Naive thymus-derived CD8-positive, alpha-beta T cell (primary cell): ENCODE data around the gene ZNF783. TPM values are rescaled to one million over a fixed set of nuclear protein-coding genes. Genes with fewer than 3 reads are reported as not detected.
"Not testable (repeated sequence)": the region's sequence is repeated elsewhere in the genome, so short reads cannot be mapped to it uniquely, and the experiment has no call there.

Source experiments
- ATAC-seq, 2 donors: fragments of 150-1000 bp; cut with Tn5 transposase in 1 of 2; sonication (Bioruptor Pico), chemical (Tn5 transposase) in 1 of 2; 1 replicate in 1 of 2; 2 replicates in 1 of 2; pipeline ENCODE4 v1.10.0; 2021; ENCODE audit warnings: mild to moderate bottlenecking in 2 of 2, moderate library complexity in 2 of 2
- POLR2A ChIA-PET: fragments of 350-600 bp; sonication (Branson Sonifier 250); formaldehyde crosslinking; loops from one replicate; lab custom pipeline; 2021; ENCODE audit warnings: antibody characterized with exemption; lab: Charles Lee
- DNase-seq, 10 donors: peaks; one replicate each; pipeline versions ENCODE4 v3.0.0 to v3.0.0-alpha.2; 2020 to 2022
- H3K27ac Mint-ChIP-seq, 10 donors: one replicate each; pipeline ENCODE4 v1.8.0; 2020 to 2022; ENCODE audit warnings: mild to moderate bottlenecking in 10 of 10, mixed read lengths in 10 of 10, moderate library complexity in 4 of 10, inconsistent platforms in 1 of 10
- H3K27me3 Mint-ChIP-seq, 5 donors: one replicate each; pipeline ENCODE4 v1.8.0; 2021 to 2022; ENCODE audit warnings: mixed read lengths in 5 of 5
- H3K36me3 Mint-ChIP-seq, 3 donors: one replicate each; pipeline ENCODE4 v1.8.0; 2020 to 2022; ENCODE audit warnings: mixed read lengths in 3 of 3, mild to moderate bottlenecking in 2 of 3, inconsistent platforms in 1 of 3
- H3K4me1 Mint-ChIP-seq, 4 donors: one replicate each; pipeline ENCODE4 v1.8.0; 2021 to 2022; ENCODE audit warnings: mixed read lengths in 4 of 4
- H3K4me3 Mint-ChIP-seq, 10 donors: one replicate each; pipeline ENCODE4 v1.8.0; 2020 to 2022; ENCODE audit warnings: mild to moderate bottlenecking in 10 of 10, mixed read lengths in 10 of 10, moderate library complexity in 6 of 10, inconsistent platforms in 1 of 10
- H3K9me3 Mint-ChIP-seq, 9 donors: one replicate each; pipeline ENCODE4 v1.8.0; 2020 to 2022; ENCODE audit warnings: mixed read lengths in 9 of 9, mild to moderate bottlenecking in 3 of 9, inconsistent platforms in 1 of 9, moderate library complexity in 1 of 9
- polyA plus RNA-seq, 3 donors: library from polyadenylated mRNA; unstranded; fragments of 300-500 nt; fragmentation: Illumina TruSeq; gene quantifications; one replicate each; pipeline ENCODE4 v1.2.3, GENCODE V29; 2021
- total RNA-seq, 8 experiments: library from RNA in 2 of 8; stranded (reverse) in 2 of 8; gene quantifications; one replicate each; pipeline ENCODE4 v1.2.3 and lab custom pipeline; 2021 to 2026

The ZNF783 gene
- total and polyA plus RNA-seq, 5 experiments from 2014 or later: 3.6 to 46.0 (median 9.0) TPM

DNA sequence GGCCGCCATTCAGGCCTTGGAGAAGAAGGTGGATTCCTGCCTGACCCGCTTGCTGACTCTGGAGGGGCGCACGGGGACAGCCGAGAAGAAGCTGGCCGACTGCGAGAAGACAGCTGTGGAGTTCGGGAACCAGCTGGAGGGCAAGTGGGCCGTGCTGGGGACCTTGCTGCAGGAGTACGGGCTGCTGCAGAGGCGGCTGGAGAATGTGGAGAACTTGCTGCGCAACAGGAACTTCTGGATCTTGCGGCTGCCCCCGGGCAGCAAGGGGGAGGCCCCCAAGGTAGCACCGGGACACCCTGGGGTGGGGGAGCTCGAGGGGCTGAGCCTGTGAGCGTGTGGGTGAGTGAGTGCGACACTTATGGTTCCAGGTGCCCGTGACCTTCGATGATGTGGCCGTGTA, 4.5 kb downstream of the ZNF783 start:
- ATAC-seq (no peak), DNase-seq (no peak)
- H3K4me1 Mint-ChIP-seq: peaks cover 21 to 37% (median 28%) of the 10 kb centered on the region in 4 donors
- H3K9me3 Mint-ChIP-seq: no peaks in the 10 kb centered on the region
- no peak overlapping the region for H3K4me3 Mint-ChIP-seq
- no peaks in the 10 kb centered on the region for H3K27me3 Mint-ChIP-seq
- POLR2A ChIA-PET: interaction anchor here (1.6 kb wide), 1 partner anchor 19 kb away, joined by 8 read pairs; no protein-coding TSS in a partner anchor
- H3K27ac Mint-ChIP-seq: no peak overlapping the region
- H3K36me3 Mint-ChIP-seq: peaks cover 7 to 66% (median 18%) of the 10 kb centered on the region in 3 donors

DNA sequence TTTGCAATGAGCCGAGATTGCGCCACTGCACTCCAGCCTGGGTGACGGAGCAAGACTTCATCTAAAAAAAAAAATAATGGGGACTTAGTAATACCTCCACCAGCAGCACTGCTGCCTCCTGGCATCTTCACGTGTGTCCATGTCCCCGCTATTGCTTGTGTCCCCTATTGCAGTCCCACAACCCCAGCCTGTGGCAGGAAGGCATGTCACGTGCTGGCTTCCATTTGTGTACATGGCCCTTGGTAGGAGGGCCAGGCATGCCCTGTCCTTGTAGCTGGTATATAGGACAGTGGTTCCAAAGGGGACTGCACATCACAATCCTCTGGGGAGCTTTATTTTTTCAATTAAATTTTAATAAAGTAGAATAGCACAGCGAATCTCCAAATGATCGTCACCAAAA, 5.7 kb downstream of the ZNF783 start:
- Mint-ChIP-seq H3K36me3 (peaks cover 7 to 73% (median 18%) of the 10 kb centered on the region in 3 donors), H3K27me3 (no peaks in the 10 kb centered on the region), H3K4me1 (peaks cover 20 to 30% (median 25%) of the 10 kb centered on the region in 4 donors), H3K27ac (peak overlapping the region in 1 of 10 donors; percentile 4), H3K4me3 (no peak overlapping the region), H3K9me3 (no peaks in the 10 kb centered on the region)
- DNase-seq (no peak), ATAC-seq (no peak)
- POLR2A ChIA-PET: no interaction called here

- Mint-ChIP-seq H3K27ac (peak overlapping the region in 2 of 10 donors; percentile 1 to 23), H3K36me3 (peaks cover 4 to 80% (median 27%) of the 10 kb centered on the region in 3 donors)
- H3K9me3 Mint-ChIP-seq, H3K4me3 Mint-ChIP-seq, POLR2A ChIA-PET, H3K27me3 Mint-ChIP-seq, DNase-seq, H3K4me1 Mint-ChIP-seq, ATAC-seq: not testable (repeated sequence)
These were observed 12.4 kb downstream of the ZNF783 start for GRCh38 chr7:149274424-149274823.

DNA sequence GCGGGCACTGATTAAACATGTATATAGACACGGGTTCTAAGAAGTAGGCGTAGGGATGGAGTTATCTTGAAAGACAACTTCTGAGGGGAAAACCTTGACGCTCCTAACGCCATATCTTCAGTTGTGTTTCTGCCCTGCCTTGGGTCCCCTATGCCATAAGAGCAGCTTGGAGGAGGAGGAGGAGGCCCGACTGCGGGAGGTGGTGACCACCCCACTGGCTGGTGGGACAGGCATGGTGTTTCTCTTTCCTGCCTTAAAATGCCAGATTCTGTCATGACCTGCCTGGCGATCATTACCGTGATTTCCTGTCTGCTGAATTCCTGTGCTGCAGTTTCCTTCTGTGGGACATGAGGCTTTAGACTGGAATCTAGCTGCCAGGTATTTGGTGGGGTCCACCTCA, 15.9 kb downstream of the ZNF783 start:
- H3K27me3 Mint-ChIP-seq: no peaks in the 10 kb centered on the region
- DNase-seq: no peak
- H3K9me3 Mint-ChIP-seq: no peaks in the 10 kb centered on the region
- ATAC-seq: no peak
- peaks cover 4 to 72% (median 21%) of the 10 kb centered on the region in 3 donors for H3K36me3 Mint-ChIP-seq
- POLR2A ChIA-PET: interaction anchor here (1.0 kb wide), 1 partner anchor 16 kb away, joined by 6 read pairs; the partner anchor contains the start of gene ZNF783
- H3K4me3 Mint-ChIP-seq: no peak overlapping the region
- peaks cover 3 to 12% (median 5%) of the 10 kb centered on the region in 4 donors for H3K4me1 Mint-ChIP-seq
- H3K27ac Mint-ChIP-seq: peak overlapping the region in 2 of 10 donors; percentile 4 to 9

DNA sequence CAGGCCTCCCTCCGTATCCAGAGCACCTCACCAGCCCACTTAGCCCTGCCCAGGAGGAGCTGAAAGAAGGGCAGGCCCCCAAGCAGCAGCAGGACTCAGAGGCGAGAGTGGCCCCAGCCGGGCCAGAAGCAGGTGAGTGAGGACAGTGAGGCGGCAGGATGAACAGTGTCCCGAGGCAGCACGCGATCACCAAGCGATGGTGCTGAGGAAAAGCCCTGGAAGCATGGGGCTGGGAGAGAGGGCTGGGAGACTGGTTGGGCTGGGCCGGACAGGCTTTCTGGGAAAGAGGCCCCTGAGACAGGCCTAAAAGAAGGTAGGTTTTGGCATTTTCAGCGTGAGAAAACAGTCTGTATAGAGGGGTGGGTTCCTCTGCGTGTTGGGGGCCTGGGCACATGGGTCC, 16.4 kb downstream of the ZNF783 start:
- Mint-ChIP-seq H3K27me3 (no peaks in the 10 kb centered on the region), H3K4me1 (peaks cover 0 to 9% (median 4%) of the 10 kb centered on the region in 4 donors), H3K27ac (peak overlapping the region in 2 of 10 donors; percentile 9 to 55), H3K36me3 (peaks cover 4 to 69% (median 20%) of the 10 kb centered on the region in 3 donors), H3K4me3 (no peak overlapping the region), H3K9me3 (no peaks in the 10 kb centered on the region)
- POLR2A ChIA-PET: interaction anchor here (1.0 kb wide), 1 partner anchor 17 kb away, joined by 6 read pairs; the partner anchor contains the start of gene ZNF783
- ATAC-seq: no peak
- DNase-seq: no peak

DNA sequence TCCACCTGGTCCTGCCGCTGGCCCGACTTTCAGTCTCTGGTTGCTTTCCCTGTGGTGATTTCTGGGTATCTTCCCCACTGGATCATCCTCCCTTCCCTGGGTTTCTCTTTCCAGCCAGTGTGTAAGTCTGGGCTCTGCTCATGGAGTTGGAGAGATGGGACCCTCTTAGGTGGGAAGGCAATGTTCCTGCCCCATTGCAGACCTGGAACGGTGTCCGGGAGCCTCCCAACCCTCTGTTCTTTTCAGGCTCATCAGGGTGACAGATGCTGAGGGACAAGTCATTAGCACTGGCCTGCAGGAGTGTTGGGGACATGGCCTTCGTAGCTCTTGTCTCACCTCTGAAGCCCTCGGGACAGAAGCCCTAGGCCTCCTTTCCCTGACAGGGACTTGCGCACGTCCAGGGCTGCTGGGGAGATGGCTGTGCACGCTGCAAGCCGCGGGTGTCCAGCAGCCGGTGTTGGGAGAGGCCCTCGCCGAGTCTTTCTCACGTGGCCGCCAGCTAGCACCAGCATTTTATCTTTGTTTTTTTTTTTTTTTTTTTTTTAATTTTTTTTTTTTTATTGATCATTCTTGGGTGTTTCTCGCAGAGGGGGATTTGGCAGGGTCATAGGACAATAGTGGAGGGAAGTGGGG, 17.2 kb downstream of the ZNF783 start:
- DNase-seq: no peak
- H3K9me3 Mint-ChIP-seq: no peaks in the 10 kb centered on the region
- POLR2A ChIA-PET: no interaction called here
- H3K36me3 Mint-ChIP-seq: peaks cover 4 to 62% (median 16%) of the 10 kb centered on the region in 3 donors
- no peak overlapping the region for H3K4me3 Mint-ChIP-seq
- H3K27me3 Mint-ChIP-seq: no peaks in the 10 kb centered on the region
- no peak for ATAC-seq
- peaks cover 2 to 17% (median 7%) of the 10 kb centered on the region in 4 donors for H3K4me1 Mint-ChIP-seq
- H3K27ac Mint-ChIP-seq: no peak overlapping the region

GRCh38 chr7:149280151-149280550, 18.2 kb downstream of the ZNF783 start:
- peaks cover 4 to 54% (median 10%) of the 10 kb centered on the region in 3 donors for H3K36me3 Mint-ChIP-seq

DNA sequence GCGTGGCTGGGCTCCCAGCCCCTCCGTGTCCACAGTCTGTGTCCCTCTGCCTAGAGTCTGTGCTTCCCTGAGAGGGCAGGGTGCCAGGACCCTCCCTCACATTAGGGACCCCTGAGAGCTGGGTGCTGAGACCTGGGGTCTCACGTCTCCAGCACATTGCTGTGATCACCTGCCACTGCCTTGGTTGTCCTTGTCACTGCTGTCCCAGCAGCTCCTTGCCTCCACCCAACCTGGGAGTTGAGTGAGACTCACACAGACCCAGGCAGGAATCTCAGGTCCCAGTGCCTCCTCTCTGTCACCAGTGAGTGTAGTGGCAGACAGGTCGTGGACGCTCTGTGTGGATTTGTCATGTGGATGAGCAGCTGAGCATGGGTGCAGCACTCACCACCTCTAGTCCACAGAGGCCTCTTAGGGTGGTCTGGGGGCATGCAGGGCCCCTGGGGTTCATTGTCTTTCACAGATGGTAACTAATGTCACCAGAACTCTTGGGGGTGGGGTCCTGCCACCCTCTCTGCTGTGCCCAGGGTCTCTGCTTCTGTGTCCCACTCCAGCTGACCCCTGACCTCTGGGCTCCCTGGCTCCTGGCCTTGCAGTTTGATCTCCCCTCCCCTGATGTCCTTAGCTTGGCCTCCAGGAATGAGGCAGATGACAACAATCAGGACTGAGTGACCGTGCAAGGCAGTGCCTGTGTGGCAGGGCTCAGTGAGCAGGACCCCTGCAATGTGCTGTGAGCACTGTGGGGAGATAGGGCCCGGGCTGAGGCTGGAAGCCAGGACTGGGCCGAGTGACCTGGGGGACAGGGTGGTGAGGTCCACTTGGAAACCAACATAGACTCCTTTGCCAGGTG, 18.9 kb downstream of the ZNF783 start:
- Mint-ChIP-seq H3K9me3 (no peaks in the 10 kb centered on the region), H3K27ac (peak overlapping the region in 5 of 10 donors; percentile 19 to 88 (median 49)), H3K4me1 (peaks cover 10 to 28% (median 19%) of the 10 kb centered on the region in 4 donors), H3K27me3 (no peaks in the 10 kb centered on the region), H3K4me3 (no peak overlapping the region), H3K36me3 (peaks cover 4 to 48% (median 10%) of the 10 kb centered on the region in 3 donors)
- POLR2A ChIA-PET: interaction anchor here (0.8 kb wide), 1 partner anchor 141 kb away, joined by 3 read pairs; no protein-coding TSS in a partner anchor
- DNase-seq (no peak), ATAC-seq (no peak)

More at GRCh38 chr7:149280151-149280550, 18.2 kb downstream of the ZNF783 start:
- Mint-ChIP-seq H3K4me1 (peaks cover 6 to 24% (median 14%) of the 10 kb centered on the region in 4 donors), H3K27ac (no peak overlapping the region), H3K9me3 (no peaks in the 10 kb centered on the region), H3K4me3 (no peak overlapping the region), H3K27me3 (no peaks in the 10 kb centered on the region)
- POLR2A ChIA-PET: interaction anchor here (0.8 kb wide), 1 partner anchor 142 kb away, joined by 3 read pairs; no protein-coding TSS in a partner anchor
- ATAC-seq (no peak), DNase-seq (no peak)

DNA sequence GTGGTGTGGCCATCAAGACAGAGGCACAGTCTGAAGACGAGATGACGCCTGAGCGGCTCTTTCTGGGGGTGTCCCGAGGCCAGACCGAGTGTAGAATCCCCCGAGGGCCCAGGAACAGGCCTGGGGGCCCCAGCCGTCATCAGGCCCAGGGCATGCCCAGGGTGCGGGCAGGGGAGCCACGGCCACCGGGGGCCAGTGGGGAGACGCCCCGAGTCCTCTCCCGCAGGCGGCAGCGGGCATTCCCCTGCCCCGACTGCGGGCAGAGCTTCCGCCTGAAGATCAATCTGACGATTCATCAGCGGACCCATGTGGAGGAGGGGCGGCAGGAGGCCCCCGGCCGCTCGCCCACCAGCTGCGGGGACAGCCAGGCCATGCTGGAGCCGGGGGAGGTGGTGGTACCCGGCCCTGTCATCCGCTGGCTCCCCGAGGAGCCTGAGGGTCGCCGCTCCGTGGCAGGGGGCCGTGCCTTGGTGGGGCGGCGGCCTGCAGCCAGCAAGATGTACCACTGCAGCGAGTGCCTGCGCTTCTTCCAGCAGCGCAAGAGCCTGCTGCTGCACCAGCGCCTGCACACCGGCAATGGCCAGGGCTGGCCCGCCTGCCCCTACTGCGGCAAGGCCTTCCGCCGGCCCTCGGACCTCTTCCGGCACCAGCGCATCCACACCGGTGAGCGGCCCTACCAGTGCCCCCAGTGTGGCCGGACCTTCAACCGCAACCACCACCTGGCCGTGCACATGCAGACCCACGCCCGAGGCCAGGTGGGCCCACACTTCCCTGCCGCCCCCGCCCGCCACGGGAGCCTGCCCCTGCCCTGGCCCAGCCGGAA, 19.7 kb downstream of the ZNF783 start:
- DNase-seq: no peak
- Mint-ChIP-seq H3K27me3 (no peaks in the 10 kb centered on the region), H3K9me3 (no peaks in the 10 kb centered on the region), H3K4me1 (peaks cover 16 to 37% (median 28%) of the 10 kb centered on the region in 4 donors), H3K4me3 (no peak overlapping the region), H3K27ac (peak overlapping the region in 4 of 10 donors; percentile 19 to 88 (median 49)), H3K36me3 (peaks cover 0 to 42% (median 10%) of the 10 kb centered on the region in 3 donors)
- POLR2A ChIA-PET: no interaction called here
- no peak for ATAC-seq

GRCh38 chr7:149282331-149282655, 20.3 kb downstream of the ZNF783 start:
- Mint-ChIP-seq H3K27ac (peak overlapping the region in 9 of 10 donors; percentile 7 to 92 (median 70)), H3K4me3 (peak overlapping the region in 2 of 10 donors; percentile 14 to 60), H3K9me3 (no peaks in the 10 kb centered on the region), H3K36me3 (peaks cover 0 to 38% (median 8%) of the 10 kb centered on the region in 3 donors), H3K4me1 (peaks cover 22 to 42% (median 33%) of the 10 kb centered on the region in 4 donors), H3K27me3 (no peaks in the 10 kb centered on the region)
- DNase-seq (no peak), ATAC-seq (no peak)
- POLR2A ChIA-PET: interaction anchor here (0.6 kb wide), 1 partner anchor 51 kb away, joined by 3 read pairs; no protein-coding TSS in a partner anchor

- ATAC-seq: no peak
- peak in 1 of 10 donors; percentile 50 for DNase-seq
- Mint-ChIP-seq H3K27ac (peak overlapping the region; percentile 32 to 95 (median 80)), H3K4me1 (peaks cover 26 to 48% (median 43%) of the 10 kb centered on the region in 4 donors), H3K4me3 (no peak overlapping the region), H3K27me3 (no peaks in the 10 kb centered on the region), H3K36me3 (peaks cover 0 to 38% (median 5%) of the 10 kb centered on the region in 3 donors), H3K9me3 (no peaks in the 10 kb centered on the region)
- POLR2A ChIA-PET: interaction anchor here (1.4 to 3.9 kb wide), 3 partner anchors 21 to 139 kb away, joined by 3 to 75 read pairs (median 7); partner anchors contain the start of genes ZNF398 and ZNF783
These were observed 21.3 kb downstream of the ZNF783 start for GRCh38 chr7:149283321-149283720.
